Activated CD4-positive, CD25-positive, alpha-beta regulatory T cell (primary cell): ENCODE results near the gene AK3.
"Not testable (repeated sequence)": the region's sequence is repeated elsewhere in the genome, so short reads cannot be mapped to it uniquely, and the experiment has no call there.

Experiments
- DNase-seq, 4 experiments: peaks; one replicate each; lab custom pipeline; 2025; lab: John Stamatoyannopoulos, UW

The AK3 gene

GRCh38 chr9:4666042-4666699 lies 74.8 kb downstream of the AK3 start, which contains the start of gene SPATA6L:
SPATA6L (minus strand) TSS chr9:4666480; CDS start chr9:4666250, 230 bp downstream.
- peak in 3 of 4 experiments; percentile 2 to 8 (median 7) for DNase-seq

GRCh38 chr9:4665357-4665756 lies 75.6 kb downstream of the AK3 start:
- DNase-seq = no peak

DNA sequence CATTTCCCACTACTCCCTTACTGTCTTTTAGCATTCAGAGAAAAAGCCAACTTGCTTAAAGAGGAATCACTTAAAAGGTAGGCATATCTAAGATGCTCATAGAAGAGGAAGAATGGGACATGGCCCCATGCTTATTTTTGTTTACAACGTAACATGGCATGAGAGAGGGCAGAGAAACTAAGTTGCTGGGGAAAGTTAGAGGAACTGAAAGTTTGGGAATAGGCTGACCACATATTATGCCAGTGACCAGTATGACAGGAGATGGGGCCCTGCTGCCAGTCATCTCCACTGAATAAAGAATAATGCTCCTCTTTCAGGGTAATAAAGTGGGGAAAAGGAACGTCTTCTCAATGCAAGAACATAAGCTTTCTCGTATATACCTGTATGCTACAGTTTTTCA lies 77.0 kb downstream of the AK3 start:
- no peak for DNase-seq

GRCh38 chr9:4662989-4663792 lies 77.8 kb downstream of the AK3 start:
- no peak for DNase-seq

DNA sequence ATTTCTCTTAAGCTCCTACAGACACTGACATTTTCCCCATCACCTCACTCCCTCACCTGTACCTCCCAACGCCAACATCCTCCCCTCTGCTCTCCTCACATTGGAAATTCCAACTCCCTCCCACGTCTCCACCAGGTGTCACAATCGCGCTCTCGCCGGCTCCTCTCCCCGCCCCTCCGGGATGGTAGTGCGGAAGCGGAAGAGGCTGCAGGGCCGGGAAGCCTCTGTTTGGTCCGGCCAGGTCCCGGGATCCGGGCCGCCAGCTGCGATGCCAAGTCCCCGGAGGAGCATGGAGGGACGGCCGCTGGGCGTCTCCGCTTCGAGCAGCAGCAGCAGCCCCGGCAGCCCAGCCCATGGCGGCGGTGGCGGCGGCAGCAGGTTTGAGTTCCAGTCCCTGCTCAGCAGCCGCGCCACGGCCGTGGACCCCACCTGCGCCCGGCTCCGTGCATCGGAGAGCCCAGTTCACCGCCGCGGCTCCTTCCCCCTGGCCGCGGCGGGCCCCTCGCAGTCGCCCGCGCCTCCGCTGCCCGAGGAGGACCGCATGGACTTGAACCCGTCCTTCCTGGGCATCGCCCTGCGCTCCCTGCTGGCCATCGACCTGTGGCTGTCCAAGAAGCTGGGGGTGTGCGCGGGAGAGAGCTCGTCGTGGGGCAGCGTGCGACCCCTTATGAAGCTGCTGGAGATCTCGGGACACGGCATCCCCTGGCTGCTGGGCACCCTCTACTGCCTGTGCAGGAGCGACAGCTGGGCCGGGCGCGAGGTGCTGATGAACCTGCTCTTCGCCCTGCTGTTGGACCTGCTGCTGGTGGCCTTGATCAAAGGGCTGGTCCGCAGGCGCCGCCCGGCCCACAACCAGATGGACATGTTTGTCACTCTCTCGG lies 78.7 kb downstream of the AK3 start, which contains the start of gene PLPP6:
Gene PLPP6 (plus strand): TSS at position 187 of the 881 bp plus-strand sequence. CDS start 82 bp downstream, at position 269.
- DNase-seq = peak; percentile 31 to 57 (median 40)

- no peak for DNase-seq
Measured at GRCh38 chr9:4661611-4662010, 79.4 kb downstream of the AK3 start.

DNA sequence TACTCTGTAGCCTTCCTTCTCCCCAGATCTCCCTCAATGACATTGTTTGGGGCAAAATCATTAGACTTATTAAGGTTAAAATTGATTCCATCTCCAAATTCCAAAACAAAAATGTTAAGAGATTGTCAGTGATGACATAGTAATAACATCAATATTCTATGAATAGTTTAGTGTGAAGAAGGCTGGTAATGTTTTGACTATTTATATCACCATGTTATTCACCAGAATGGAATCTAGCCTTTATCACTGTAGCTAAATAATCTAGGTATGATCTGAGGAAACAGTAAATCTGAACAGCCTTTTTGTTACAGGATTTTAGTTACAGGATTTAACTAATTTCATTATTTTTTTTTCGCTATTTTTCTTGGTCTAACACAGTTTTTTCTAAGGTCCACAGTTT lies 79.8 kb downstream of the AK3 start:
- no peak for DNase-seq

DNA sequence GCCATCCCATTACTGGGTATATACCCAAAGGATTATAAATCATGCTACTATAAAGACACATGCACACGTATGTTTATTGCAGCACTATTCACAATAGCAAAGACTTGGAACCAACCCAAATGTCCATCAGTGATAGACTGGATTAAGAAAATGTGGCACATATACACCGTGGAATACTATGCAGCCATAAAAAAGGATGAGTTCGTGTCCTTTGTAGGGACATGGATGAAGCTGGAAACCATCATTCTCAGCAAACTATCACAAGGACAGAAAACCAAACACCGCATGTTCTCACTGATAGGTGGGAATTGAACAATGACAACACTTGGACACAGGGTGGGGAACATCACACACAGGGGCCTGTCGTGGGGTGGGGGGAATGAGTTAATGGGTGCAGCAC lies 80.3 kb downstream of the AK3 start:
- not testable (repeated sequence) for DNase-seq
